BE2C (cell line): ENCODE results near the gene CCDC86.

Source experiments
- DNase-seq: peaks from one replicate; pipeline ENCODE4 v3.0.0-alpha.2; 2020
- H3K27me3 ChIP-seq: fragments of 250-450 bp; sonication (Bioruptor Pico); 2 replicates; pipeline ENCODE4 v1.5.1; 2020; ENCODE audit warnings: mild to moderate bottlenecking
- H3K36me3 ChIP-seq: fragments of 250-450 bp; sonication (Bioruptor Pico); 2 replicates; pipeline ENCODE4 v1.5.1; 2020; ENCODE audit warnings: mild to moderate bottlenecking
- H3K4me1 ChIP-seq: fragments of 250-450 bp; sonication (Bioruptor Pico); 2 replicates; pipeline ENCODE4 v1.5.1; 2020
- H3K4me3 ChIP-seq: 2 replicates; pipeline ENCODE4 v1.5.1; 2011; ENCODE audit warnings: low read depth, low read length
- H3K9me3 ChIP-seq: fragments of 250-450 bp; sonication (Bioruptor Pico); 2 replicates; pipeline ENCODE4 v1.5.1; 2020
- TF ChIP-seq, protein P1 (sequence below): IDR thresholded peaks from 2 replicates; pipeline ENCODE4 v1.5.1; 2012; ENCODE audit warnings: mild to moderate bottlenecking, low read depth, low read length

Gene CCDC86

DNA sequence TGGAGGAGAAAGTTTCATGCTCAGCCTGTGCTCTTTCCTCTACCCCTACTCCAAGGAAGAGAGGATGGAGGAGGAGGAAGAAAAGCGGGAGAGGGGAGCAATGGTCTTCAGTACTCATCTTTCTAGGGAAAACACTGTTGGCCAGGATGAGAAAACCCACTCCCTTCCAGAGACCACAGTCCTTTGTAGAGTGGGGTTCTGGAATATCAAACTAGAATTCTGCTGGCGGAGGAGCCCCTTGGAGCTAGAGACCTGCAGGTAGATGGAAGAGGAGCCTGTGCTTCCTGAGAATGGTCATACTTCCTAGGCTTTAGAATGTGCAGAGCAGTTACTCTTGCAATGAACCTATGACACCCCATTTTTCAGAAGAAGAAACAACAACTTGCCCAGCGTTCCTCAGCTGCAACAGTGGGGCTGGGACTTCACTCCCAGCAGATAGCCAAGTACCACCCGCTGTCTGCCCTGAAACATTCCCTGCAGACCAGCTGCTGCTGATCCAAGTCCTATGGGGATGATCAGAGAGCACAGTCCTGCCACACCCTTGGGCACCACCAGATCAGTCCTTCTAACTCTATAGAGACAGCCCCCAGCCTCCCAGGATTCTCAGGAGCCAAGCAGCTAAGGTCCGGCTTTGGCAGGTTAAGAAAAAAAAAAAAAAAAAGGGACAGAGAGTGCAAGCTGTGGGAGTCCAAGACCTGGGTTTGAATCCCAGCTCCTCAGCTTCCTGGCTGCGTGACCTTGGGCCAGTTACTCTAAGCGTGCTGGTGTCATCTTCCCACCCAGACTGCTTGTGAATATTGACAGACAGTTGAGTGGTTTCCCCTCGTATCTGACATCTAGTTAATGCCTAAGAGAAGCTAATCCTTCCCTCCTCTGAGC, 13.2 kb downstream of the CCDC86 start:
- no peaks in the 10 kb centered on the region for H3K9me3 ChIP-seq
- H3K36me3 ChIP-seq, result peaks cover 4% of the 10 kb centered on the region
- H3K4me3 ChIP-seq, result no peak overlapping the region
- H3K4me1 ChIP-seq, result no peaks in the 10 kb centered on the region
- DNase-seq, result no peak
- TF ChIP-seq, protein P1, sequence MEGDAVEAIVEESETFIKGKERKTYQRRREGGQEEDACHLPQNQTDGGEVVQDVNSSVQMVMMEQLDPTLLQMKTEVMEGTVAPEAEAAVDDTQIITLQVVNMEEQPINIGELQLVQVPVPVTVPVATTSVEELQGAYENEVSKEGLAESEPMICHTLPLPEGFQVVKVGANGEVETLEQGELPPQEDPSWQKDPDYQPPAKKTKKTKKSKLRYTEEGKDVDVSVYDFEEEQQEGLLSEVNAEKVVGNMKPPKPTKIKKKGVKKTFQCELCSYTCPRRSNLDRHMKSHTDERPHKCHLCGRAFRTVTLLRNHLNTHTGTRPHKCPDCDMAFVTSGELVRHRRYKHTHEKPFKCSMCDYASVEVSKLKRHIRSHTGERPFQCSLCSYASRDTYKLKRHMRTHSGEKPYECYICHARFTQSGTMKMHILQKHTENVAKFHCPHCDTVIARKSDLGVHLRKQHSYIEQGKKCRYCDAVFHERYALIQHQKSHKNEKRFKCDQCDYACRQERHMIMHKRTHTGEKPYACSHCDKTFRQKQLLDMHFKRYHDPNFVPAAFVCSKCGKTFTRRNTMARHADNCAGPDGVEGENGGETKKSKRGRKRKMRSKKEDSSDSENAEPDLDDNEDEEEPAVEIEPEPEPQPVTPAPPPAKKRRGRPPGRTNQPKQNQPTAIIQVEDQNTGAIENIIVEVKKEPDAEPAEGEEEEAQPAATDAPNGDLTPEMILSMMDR, result no peak
- no peaks in the 10 kb centered on the region for H3K27me3 ChIP-seq

DNA sequence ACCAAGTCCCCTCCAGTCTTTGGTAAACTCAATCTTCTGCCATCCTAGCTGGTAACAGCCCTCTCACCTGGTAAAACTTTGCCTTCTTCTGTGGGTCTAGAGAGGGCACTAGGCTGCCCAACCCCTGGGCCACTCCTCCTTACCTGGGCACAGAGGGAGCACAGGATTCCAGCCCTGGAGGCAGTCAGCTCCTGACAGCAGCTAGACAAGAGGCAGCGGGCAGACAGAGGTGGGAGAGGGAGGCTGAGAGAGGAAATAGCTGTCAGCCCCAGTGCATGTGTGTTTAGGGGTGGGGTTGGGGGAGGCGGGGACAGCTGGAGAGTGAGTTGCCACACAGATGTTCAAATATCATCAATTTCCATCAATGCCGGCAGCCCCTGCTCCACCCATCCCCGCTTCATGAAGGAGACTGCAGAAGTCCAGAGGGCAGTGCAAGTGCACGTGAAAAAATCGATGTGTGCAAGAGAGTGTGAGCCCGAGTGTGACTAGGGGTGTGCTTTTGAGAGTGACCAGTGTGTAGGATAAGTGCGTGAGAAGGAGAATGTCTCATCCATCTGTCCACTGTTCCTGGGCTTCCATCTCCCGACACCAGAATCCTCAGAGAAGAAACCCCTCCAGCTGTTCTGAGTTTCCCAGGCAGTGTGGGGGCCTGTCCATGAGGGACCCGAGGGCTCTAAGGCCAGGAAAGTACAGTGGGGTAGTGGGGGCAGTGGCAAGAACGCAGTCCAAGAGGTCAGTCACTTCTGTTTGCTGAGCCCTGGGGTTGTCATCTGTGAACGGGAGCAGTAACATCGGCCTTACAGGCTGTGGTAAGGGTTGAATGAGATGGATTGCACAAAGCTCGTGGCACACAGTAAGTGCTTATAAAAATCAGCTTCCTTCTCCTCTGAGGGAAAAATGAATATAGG, 14.1 kb downstream of the CCDC86 start, which contains the start of gene PTGDR2:
PTGDR2 (minus strand) TSS at position 225 of the 908 bp plus-strand sequence. CDS start 2,228 bp downstream, outside the sequence.
- Histone ChIP-seq H3K27me3 (no peaks in the 10 kb centered on the region), H3K36me3 (no peaks in the 10 kb centered on the region; the same call in 1 of the 2 replicates), H3K9me3 (no peaks in the 10 kb centered on the region), H3K4me3 (no peak within 1 kb of the TSS), H3K4me1 (no peaks in the 10 kb centered on the region)
- TF ChIP-seq, protein P1, result no peak
- DNase-seq, result no peak

DNA sequence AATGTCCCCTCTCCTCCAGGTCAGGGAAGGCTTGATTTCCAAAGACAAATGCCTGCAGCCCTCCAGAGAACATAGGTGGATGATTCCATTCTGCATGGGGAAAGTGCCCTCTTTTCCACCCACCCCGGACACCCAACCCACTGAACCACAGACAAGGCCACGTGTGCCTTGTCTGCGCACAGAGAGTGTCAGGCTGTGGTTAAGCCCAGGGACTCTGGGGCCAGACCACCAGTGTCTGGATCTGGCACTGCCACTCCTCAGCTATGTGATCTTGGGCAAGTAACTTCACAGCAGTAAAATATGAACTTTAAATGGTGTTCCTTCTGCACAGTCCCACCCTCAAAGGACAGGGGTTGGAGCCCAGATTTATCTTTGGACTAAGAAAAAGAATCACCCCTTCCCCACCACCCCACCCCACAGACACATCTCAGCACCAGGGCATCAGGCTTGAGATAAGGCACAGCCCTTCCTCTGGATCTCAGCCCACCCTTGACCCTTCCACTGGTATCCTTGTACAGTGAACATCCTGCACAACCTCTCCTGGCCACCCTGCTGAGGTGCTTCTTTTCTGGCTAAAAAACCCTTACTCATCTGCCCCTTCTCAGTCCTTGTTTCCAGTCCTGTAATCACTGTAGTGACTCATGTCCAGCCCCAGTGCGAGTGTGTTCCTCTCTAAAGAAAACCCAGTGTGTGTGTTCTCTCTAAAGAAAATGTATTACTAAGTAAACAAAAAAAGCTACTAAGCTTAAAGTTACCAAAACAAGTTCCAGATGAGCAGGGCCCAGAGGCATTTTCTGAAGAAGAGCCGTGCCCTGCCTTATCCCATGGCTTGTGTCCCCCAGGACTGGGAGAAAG, 15.7 kb downstream of the CCDC86 start:
- Histone ChIP-seq H3K4me3 (no peak overlapping the region), H3K4me1 (no peaks in the 10 kb centered on the region), H3K9me3 (no peaks in the 10 kb centered on the region), H3K27me3 (no peaks in the 10 kb centered on the region), H3K36me3 (no peaks in the 10 kb centered on the region)
- DNase-seq, result no peak
- TF ChIP-seq, protein P1, result no peak

DNA sequence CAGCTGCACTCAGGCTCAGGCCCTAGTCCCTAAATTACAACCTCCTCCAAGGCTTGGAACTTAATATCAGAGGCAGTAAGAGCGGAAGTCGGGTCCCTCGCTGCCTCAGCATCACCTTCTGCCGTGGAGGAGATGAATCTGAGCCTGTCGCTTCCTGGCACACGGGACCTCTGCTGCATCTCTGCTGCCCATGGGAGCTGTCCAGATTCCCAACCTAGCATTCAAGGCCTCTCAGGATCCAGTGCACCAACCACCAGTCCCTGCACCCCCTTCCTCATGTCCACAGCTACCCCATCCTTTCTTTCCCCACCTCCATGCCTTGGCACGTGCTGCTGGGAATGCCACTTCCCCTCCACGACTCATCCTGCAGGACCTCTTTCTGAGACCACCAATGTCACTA, 16.3 kb downstream of the CCDC86 start:
- Histone ChIP-seq H3K27me3 (no peaks in the 10 kb centered on the region), H3K4me3 (no peak overlapping the region), H3K36me3 (no peaks in the 10 kb centered on the region), H3K4me1 (no peaks in the 10 kb centered on the region), H3K9me3 (no peaks in the 10 kb centered on the region)
- DNase-seq, result no peak
- TF ChIP-seq, protein P1, result no peak

DNA sequence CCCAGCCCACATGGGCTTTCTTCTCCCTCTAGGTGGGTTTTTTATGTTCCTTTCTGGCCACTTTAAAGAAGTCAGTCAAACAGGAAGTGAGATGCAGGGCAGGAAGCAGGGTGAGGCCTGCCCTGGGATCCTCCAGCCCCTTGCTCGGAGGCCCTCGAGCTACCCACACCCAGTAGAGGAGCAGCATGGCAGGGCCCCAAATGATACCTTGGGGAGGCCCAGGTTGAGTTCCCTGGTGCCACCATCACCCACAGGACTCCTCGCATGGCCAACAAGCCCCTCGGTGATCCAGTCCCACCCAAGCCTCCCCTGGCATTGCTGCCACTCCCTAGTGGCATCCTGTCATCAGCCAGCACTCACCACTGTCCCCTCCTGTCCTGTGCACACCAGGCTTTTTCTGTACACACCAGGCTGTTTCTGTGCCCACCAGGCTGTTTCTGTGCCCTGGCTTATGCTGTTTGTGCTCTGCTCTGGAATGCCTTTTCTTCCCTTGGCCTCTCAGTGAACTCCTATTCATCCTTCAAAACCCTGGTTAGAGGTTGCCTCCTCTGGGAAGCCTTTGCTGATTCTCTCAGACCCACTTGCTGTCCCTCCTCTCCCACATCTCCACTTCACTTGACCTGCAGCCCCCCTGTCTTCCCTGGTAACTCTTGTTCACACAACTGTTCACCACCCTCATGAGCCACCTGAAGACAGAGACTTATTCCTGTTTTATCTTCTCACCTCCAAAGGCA, 17.0 kb downstream of the CCDC86 start:
- Histone ChIP-seq H3K9me3 (no peaks in the 10 kb centered on the region), H3K27me3 (no peaks in the 10 kb centered on the region), H3K36me3 (no peaks in the 10 kb centered on the region), H3K4me3 (no peak overlapping the region), H3K4me1 (no peaks in the 10 kb centered on the region)
- TF ChIP-seq, protein P1, result no peak
- DNase-seq, result no peak
